ENCODE results near the gene HDGF.

HDGF gene

DNA sequence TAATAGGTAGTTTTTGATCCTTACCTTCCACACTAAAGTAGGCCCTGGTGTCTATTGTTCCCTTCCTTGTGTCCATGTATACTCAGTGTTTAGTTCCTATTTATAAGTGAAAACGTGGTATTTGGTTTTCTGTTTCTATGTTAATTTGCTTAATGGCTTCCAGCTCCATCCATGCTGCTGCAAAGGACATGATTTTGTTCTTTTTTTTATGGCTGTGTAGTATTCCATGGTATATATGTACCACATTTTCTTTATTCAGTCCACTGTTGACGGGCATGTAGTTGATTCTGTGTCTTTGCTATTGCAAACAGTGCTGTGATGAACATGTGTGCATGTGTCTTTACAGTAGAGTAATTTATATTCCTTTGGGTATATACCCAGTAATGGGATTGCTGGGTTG lies 36.7 kb upstream of the HDGF start:
- TF ChIP-seq, protein P1, sequence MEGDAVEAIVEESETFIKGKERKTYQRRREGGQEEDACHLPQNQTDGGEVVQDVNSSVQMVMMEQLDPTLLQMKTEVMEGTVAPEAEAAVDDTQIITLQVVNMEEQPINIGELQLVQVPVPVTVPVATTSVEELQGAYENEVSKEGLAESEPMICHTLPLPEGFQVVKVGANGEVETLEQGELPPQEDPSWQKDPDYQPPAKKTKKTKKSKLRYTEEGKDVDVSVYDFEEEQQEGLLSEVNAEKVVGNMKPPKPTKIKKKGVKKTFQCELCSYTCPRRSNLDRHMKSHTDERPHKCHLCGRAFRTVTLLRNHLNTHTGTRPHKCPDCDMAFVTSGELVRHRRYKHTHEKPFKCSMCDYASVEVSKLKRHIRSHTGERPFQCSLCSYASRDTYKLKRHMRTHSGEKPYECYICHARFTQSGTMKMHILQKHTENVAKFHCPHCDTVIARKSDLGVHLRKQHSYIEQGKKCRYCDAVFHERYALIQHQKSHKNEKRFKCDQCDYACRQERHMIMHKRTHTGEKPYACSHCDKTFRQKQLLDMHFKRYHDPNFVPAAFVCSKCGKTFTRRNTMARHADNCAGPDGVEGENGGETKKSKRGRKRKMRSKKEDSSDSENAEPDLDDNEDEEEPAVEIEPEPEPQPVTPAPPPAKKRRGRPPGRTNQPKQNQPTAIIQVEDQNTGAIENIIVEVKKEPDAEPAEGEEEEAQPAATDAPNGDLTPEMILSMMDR (IDR thresholded peaks at IDR 0.05) = no peak

DNA sequence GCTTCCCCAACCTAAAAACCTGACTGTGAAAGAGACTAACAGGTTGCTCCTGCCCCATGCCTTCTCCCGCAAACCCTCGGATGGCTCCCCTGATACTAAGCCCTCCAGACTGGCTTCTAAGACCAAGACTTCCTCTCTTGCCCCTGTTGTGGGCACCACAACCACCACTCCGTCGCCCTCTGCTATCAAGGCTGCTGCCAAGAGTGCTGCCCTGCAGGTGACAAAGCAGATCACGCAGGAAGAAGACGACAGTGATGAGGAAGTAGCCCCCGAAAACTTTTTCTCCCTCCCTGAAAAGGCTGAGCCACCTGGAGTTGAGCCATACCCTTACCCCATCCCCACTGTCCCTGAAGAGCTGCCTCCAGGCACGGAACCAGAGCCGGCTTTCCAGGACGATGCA lies 35.2 kb upstream of the HDGF start:
- TF ChIP-seq, protein P1 (IDR thresholded peaks at IDR 0.05) = no peak

DNA sequence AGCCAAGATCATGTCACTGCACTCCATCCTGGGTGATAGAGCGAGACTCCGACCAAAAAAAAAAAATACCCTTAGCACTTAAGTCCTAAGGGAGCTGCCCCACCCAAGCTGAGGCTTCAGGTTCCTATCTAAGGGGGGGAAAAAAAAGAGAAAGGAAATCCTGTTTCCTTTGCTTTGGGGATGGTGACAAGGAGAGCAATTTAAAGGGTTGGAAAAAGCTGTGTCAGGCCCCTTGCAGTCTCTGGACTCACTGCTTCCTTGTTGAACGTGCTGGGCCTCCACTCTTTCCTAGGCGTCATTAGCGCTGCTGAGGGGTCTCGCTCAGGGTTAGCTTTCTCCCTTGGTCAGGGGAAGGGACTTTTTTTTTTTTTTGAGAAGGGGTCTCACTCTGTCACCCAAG lies 34.0 kb upstream of the HDGF start:
- TF ChIP-seq, protein P1 (IDR thresholded peaks at IDR 0.05) = no peak

DNA sequence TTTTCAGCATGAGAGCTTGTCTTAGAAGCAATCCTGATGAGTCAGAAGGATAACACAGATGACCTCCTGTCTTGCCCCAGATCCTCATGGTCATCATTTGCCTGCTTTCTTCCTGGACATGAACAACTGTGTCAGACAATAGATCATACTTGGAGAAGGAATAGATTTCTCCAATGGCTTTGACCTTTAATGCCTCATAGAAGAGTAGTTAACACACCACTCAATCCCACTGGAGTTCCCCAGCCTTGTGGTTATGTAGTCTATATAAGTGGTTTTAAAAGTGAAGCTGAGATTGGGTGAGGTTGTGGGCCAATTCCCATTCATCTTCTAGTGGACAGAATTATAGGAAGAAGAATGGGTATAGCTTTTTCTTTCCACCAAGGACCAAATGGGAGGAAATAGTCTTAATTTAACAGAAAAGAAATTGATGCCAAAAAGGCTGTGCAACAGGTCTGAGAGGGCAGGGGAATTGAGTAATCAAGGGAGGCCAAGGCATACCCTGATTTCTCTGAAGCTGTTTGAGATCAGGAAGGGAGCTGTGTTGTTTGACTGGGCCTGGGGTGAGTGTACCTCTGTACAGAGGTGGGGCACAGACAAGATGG lies 30.2 kb upstream of the HDGF start:
- TF ChIP-seq, protein P1 (IDR thresholded peaks at IDR 0.05) = no peak

DNA sequence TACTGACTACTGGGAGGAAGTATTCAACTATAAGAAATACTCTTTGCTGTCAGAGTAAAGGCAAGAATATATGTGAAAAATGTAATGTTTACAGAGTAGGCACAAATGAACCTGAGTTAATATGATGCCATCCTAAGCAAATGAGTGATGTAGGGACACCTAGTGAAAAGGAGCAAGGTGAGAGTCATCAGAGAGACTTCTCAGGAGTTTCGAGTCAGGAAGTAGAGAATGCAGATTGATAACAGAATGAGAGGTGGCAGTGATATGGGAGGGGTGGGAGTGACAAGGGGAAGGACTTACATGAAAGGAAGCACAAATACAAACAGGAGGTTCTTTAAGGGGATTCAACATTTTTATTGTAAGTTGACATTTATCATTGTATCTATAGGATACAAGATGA lies 26.1 kb upstream of the HDGF start:
- TF ChIP-seq, protein P1 (IDR thresholded peaks at IDR 0.05) = no peak

DNA sequence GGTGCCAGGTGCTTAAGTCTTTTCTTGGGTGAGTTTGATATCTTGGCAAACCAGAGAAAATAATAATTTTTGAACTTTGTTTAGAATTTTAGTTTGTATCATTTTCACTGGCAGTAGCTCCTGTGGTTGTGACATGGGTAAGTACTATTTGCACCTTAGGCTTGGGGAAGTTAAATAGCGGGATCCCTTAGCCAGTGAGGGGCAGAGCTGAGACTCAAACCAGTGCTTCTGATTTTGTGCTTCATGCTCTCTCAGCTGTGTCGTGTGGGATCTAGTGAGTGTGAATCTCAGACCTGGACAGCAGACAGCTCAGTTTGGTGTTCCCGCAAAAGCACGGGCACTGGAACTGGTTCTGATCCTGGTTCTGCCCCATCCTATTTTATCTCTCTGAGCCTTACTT lies 25.5 kb upstream of the HDGF start:
- TF ChIP-seq, protein P1 (IDR thresholded peaks at IDR 0.05) = no peak

DNA sequence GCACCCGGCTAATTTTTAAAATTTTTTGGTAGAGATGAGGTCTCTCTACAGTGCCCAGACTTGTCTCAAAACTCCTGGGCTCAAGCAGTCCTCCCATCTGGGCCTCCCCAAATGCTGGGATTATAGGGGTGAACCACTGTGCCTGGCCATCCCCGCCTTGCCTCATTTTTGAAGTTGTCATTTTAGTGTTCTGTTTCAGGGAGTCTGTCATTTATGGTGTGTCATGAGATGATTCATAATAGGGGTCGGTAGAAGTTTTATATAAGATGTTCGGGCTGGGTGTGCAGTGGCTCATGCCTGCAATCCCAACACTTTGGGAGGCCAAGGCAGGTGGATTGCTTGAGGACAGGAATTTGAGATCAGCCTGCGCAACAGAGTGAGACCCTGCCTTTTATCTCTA lies 24.3 kb upstream of the HDGF start:
- TF ChIP-seq, protein P1 (IDR thresholded peaks at IDR 0.05) = no peak

DNA sequence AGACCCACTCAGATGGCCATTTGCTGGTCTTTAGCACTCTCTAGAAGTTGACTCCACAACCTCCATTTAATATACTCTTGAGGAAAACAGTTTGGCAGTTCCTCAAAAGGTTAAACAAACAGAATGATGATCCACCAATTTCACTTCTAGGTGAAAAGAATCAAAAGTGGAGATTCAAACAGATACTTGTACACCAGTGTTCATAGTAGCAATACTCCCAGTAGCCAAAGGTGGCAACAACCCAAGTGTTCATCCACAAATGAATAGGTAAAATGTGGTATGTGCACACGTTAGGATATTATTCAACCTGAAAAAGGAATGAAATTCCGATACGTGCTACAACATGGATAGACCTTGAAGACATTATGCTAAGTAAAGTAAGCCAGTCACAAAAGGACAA lies 22.1 kb upstream of the HDGF start:
- TF ChIP-seq, protein P1 (IDR thresholded peaks at IDR 0.05) = no peak
